NCI-H2081 (cell line): ENCODE data around the gene RAB40B.

Experiments
- DNase-seq, 2 experiments: peaks; one replicate each; lab custom pipeline; 2025; lab: John Stamatoyannopoulos, UW

The RAB40B gene

GRCh38 chr17:82691714-82692113 lies 6.8 kb downstream of the RAB40B start:
- DNase-seq: no peak

- DNase-seq: no peak
Observed at GRCh38 chr17:82690786-82691489, 7.6 kb downstream of the RAB40B start.

GRCh38 chr17:82689077-82689476 lies 9.4 kb downstream of the RAB40B start:
- no peak for DNase-seq

GRCh38 chr17:82687871-82688270 lies 10.6 kb downstream of the RAB40B start:
- DNase-seq: no peak

- DNase-seq: no peak
Observed at GRCh38 chr17:82687375-82687861, 11.1 kb downstream of the RAB40B start.

- no peak for DNase-seq
Observed at GRCh38 chr17:82686366-82687324, 11.9 kb downstream of the RAB40B start.

- DNase-seq: no peak
Observed at GRCh38 chr17:82685291-82685690, 13.2 kb downstream of the RAB40B start.

- DNase-seq: no peak
Observed at GRCh38 chr17:82684228-82684841, 14.2 kb downstream of the RAB40B start.

- no peak for DNase-seq
Observed at GRCh38 chr17:82683534-82683933, 15.0 kb downstream of the RAB40B start.

- DNase-seq: no peak
Observed at GRCh38 chr17:82681547-82681946, 17.0 kb downstream of the RAB40B start.

- no peak for DNase-seq
Observed at GRCh38 chr17:82679586-82680465, 18.7 kb downstream of the RAB40B start.

- DNase-seq: peak; percentile 43 to 66
Observed at GRCh38 chr17:82678265-82678891, 20.1 kb downstream of the RAB40B start.

GRCh38 chr17:82677353-82677925 lies 21.1 kb downstream of the RAB40B start:
- no peak for DNase-seq

GRCh38 chr17:82675476-82676245 lies 22.8 kb downstream of the RAB40B start:
- DNase-seq: no peak

GRCh38 chr17:82674656-82675475 lies 23.6 kb downstream of the RAB40B start:
- peak in 1 of 2 experiments; percentile 26 for DNase-seq

- DNase-seq: no peak
Observed at GRCh38 chr17:82670661-82671450, 27.6 kb downstream of the RAB40B start.

GRCh38 chr17:82668631-82669099 lies 29.8 kb downstream of the RAB40B start:
- DNase-seq: no peak
